Heart right ventricle (tissue), 16 donors: ENCODE data around the gene CYP2F1. TPM values are rescaled to one million over a fixed set of nuclear protein-coding genes. Genes with fewer than 3 reads are reported as not detected.

Source experiments
- ATAC-seq, 8 donors: fragments of 200-7000 bp; cut with Tn5 transposase; one replicate each; pipeline ENCODE4 v1.9.1; 2020; ENCODE audit warnings: mild to moderate bottlenecking in 8 of 8, moderate library complexity in 8 of 8, moderate number of reproducible peaks in 1 of 8
- DNase-seq, 2 donors: peaks; one replicate each; pipeline ENCODE4 v3.0.0-alpha.2; 2020
- H3K27ac ChIP-seq, 10 donors: fragments of 200-600 bp; sonication (generic) in 2 of 10; one replicate each; pipeline versions ENCODE4 v1.5.0 to v1.8.0; 2020 to 2022; ENCODE audit warnings: mild to moderate bottlenecking in 3 of 10
- H3K27me3 ChIP-seq, 7 donors: fragments of 200-600 bp; one replicate each; pipeline ENCODE4 v1.8.0; 2021 to 2022; ENCODE audit warnings: mild to moderate bottlenecking in 2 of 7
- H3K36me3 ChIP-seq, 9 donors: fragments of 200-600 bp; sonication (generic) in 1 of 9; one replicate each; pipeline versions ENCODE4 v1.5.0 to v1.8.0; 2020 to 2022; ENCODE audit warnings: mild to moderate bottlenecking in 2 of 9
- H3K4me1 ChIP-seq, 9 donors: fragments of 200-600 bp; sonication (generic) in 1 of 9; one replicate each; pipeline versions ENCODE4 v1.5.0 to v1.8.0; 2020 to 2022; ENCODE audit warnings: mild to moderate bottlenecking in 4 of 9
- H3K4me3 ChIP-seq, 10 donors: fragments of 200-600 bp; sonication (generic) in 2 of 10; one replicate each; pipeline versions ENCODE4 v1.5.0 to v1.8.0; 2020 to 2022; ENCODE audit warnings: mild to moderate bottlenecking in 7 of 10, moderate library complexity in 2 of 10
- H3K9me3 ChIP-seq, 11 donors: fragments of 200-600 bp in 10 of 11; sonication (generic) in 2 of 11; one replicate each; pipeline versions ENCODE4 v1.5.0 to v1.8.0; 2013 to 2022; ENCODE audit warnings: mild to moderate bottlenecking in 2 of 11, control low read depth in 1 of 11, moderate library complexity in 1 of 11
- CTCF ChIP-seq, 9 donors: fragments of 200-600 bp; sonication (generic) in 2 of 9; IDR thresholded peaks; one replicate each; pipeline versions ENCODE4 v1.5.0 to v1.8.0; 2021 to 2022; ENCODE audit warnings: antibody characterized with exemption in 9 of 9, mild to moderate bottlenecking in 5 of 9, moderate library complexity in 1 of 9
- WGBS, 2 donors: extraction: QIAGEN DNeasy Blood & Tissue Kit; methylation state at CpG; one replicate each; pipeline ENCODE4 v1.1.7; 2013; ENCODE audit warnings: inconsistent platforms in 1 of 2; 5-methylcytosine and 5-hydroxymethylcytosine counted together
- intact Hi-C, 10 donors: fragments of 100-400 bp; cut with DNase I; formaldehyde crosslinking; loops; one replicate each; pipeline versions ENCODE4 v1.11.1 to v1.14.2; 2022
- polyA plus RNA-seq, 2 donors: library from polyadenylated mRNA; stranded (reverse); fragments of 200-250 nt; gene quantifications; one replicate each; pipeline ENCODE4 v1.2.3, GENCODE V29; 2013
- total RNA-seq, 10 donors: library from RNA; stranded (reverse); fragmentation: NEBNext Ultra II Directional in 3 of 10; extraction: Animal tissue kit (Norgen Biotek cat#: 25700) in 3 of 10; gene quantifications; one replicate each; pipeline versions ENCODE4 v1.2.1 to v1.2.4, GENCODE V29; 2021 to 2023
- donor health status: Arrhythmogenic right ventricular cardiomyopathy.
- donor health status: ischemic (EF 13 %, LVEDD 7.1; RV severe dilation, severe dysfunction).
- donor health status: healthy with polysubstance abuse.
- donor health status: DM: no; HTN: yes; CAD: no.
- donor health status: DM: no; HTN: no; CAD: no.
- donor health status: ischemic (EF 25% LVEDD 6.9; RV normal size, moderate dysfunction).
- donor health status: ischemic (EF 25% LVEDD 5.7; RV mildly dilated, moderate dysfunction).
- donor health status: healthy.
- donor health status: DM: yes; HTN: yes; CAD: no.
- donor health status: Ischemic cardiomyopathy.
- donor health status: ischemic (EF 35%, LVEDD 5.7; RV mildly dilated, moderate dysfunction).
- donor health status: nonischemic (EF 11% LVEDD 7.7; RV severe dilation, severe dysfunction).
- donor health status: DM: yes; HTN: yes; CAD: no.
- donor health status: PGD.
- donor health status: ischemic (EF 29% LVEDD 5.4; RV normal size, mild dysfunction).
- donor health status: nonischemic (EF 23%, LVEDD 6.1; RV moderate dilation, normal function).

The CYP2F1 gene
- total and polyA plus RNA-seq, 12 donors = not detected

GRCh38 chr19:41085748-41086415 lies 28.4 kb upstream of the CYP2F1 start:
- Histone ChIP-seq H3K36me3 (no peaks in the 10 kb centered on the region), H3K27me3 (peaks cover 0 to 67% (median 40%) of the 10 kb centered on the region in 7 donors), H3K27ac (no peak overlapping the region), H3K4me1 (no peaks in the 10 kb centered on the region), H3K4me3 (no peak overlapping the region), H3K9me3 (peaks cover 0 to 3% (median 0%) of the 10 kb centered on the region in 11 donors)
- no peak for TF ChIP-seq CTCF (IDR thresholded peaks at IDR 0.05)
- intact Hi-C loops = no loop called here
- no peak for ATAC-seq
- DNase-seq = no peak
- 48 to 60% methylated on average over 1 of the region's 1 CpG for whole genome bisulfite sequencing, 2 donors

DNA sequence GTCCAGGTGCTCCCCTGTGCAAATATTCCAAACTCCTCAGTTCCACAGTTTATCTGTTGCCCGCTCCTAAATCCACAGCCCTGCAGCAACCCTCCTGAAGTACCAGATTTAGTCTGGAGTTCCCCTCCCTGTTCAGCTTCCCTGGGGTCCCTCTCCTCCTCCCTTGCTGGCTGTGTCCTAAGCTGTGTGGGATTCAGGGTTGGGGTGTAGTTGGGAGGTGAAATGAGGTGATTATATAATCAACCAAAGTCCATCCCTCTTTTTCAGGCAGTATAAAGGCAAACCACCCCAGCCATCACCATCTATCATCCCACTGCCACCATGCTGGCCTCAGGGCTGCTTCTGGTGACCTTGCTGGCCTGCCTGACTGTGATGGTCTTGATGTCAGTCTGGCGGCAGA lies 26.1 kb upstream of the CYP2F1 start, which contains the start of gene CYP2A13:
Gene CYP2A13 (plus strand): TSS at position 301 of the 400 bp plus-strand sequence. CDS start 21 bp downstream, at position 322.
- TF ChIP-seq CTCF (IDR thresholded peaks at IDR 0.05) = no peak
- Histone ChIP-seq H3K4me1 (no peaks in the 10 kb centered on the region), H3K9me3 (no peaks in the 10 kb centered on the region), H3K4me3 (no peak within 1 kb of the TSS), H3K36me3 (no peaks in the 10 kb centered on the region), H3K27ac (no peak within 1 kb of the TSS), H3K27me3 (peaks cover 0 to 66% (median 48%) of the 10 kb centered on the region in 7 donors)
- 66 to 74% methylated on average over 2 of the region's 2 CpGs for WGBS, 2 donors
- intact Hi-C loops = no loop called here
- no peak for ATAC-seq
- no peak for DNase-seq

DNA sequence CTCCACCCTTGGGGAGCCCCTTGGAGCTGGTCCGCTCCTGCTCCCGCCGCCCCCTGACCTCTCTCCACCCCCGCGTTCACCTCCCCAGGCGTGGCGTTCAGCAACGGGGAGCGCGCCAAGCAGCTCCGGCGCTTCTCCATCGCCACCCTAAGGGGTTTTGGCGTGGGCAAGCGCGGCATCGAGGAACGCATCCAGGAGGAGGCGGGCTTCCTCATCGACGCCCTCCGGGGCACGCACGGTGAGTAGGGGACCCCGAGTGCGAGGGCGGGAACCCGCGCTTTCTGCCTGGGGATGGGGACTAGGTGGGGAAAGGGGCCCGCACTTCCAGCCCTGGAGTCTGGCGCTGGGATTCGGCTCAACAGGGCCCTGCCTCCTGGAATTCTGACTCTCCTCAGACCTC lies 24.3 kb upstream of the CYP2F1 start:
- WGBS, 2 donors = 1% methylated on average over 32 of the region's 32 CpGs
- intact Hi-C loops = no loop called here
- Histone ChIP-seq H3K9me3 (no peaks in the 10 kb centered on the region), H3K27ac (no peak overlapping the region), H3K27me3 (peaks cover 0 to 78% (median 52%) of the 10 kb centered on the region in 7 donors), H3K4me1 (no peaks in the 10 kb centered on the region), H3K4me3 (no peak overlapping the region), H3K36me3 (no peaks in the 10 kb centered on the region)
- no peak for ATAC-seq
- no peak for DNase-seq
- no peak for TF ChIP-seq CTCF (IDR thresholded peaks at IDR 0.05)

GRCh38 chr19:41095703-41096102 lies 18.5 kb upstream of the CYP2F1 start:
- peaks cover 0 to 44% (median 27%) of the 10 kb centered on the region in 7 donors for H3K27me3 ChIP-seq
- no peak overlapping the region for H3K4me3 ChIP-seq
- 59 to 63% methylated on average over 14 to 15 of the region's 15 CpGs for WGBS, 2 donors
- no peak for TF ChIP-seq CTCF (IDR thresholded peaks at IDR 0.05)
- DNase-seq (no peak), ATAC-seq (no peak)
- H3K36me3 ChIP-seq = no peaks in the 10 kb centered on the region
- H3K4me1 ChIP-seq = no peaks in the 10 kb centered on the region
- H3K27ac ChIP-seq = no peak overlapping the region
- intact Hi-C loops = no loop called here
- H3K9me3 ChIP-seq = peaks cover 0 to 17% (median 2%) of the 10 kb centered on the region in 11 donors
